WTC11 (cell line): ENCODE measurements around the gene EVC. TPM values are rescaled to one million over a fixed set of nuclear protein-coding genes. Genes with fewer than 3 reads are reported as not detected.
"Not testable (repeated sequence)": the region's sequence is repeated elsewhere in the genome, so short reads cannot be mapped to it uniquely, and the experiment has no call there.

Experiments used
- ATAC-seq: fragments of 200-7000 bp; cut with Tn5 transposase; 2 replicates; pipeline ENCODE4 v1.10.0; 2021; ENCODE audit warnings: mild to moderate bottlenecking, moderate library complexity
- CTCF ChIA-PET: fragments of 300-600 bp; sonication (Branson Sonifier 250); formaldehyde crosslinking; loops from one replicate; lab custom pipeline; 2021; ENCODE audit warnings: antibody characterized with exemption; lab: Charles Lee
- POLR2A ChIA-PET: fragments of 350-600 bp; sonication (Branson Sonifier 250); formaldehyde crosslinking; loops from one replicate; lab custom pipeline; 2021; ENCODE audit warnings: antibody characterized with exemption; lab: Charles Lee
- DNase-seq: peaks from one replicate; pipeline ENCODE4 v3.0.0; 2021; ENCODE audit warnings: low spot score
- H3K27ac Mint-ChIP-seq: 2 replicates; pipeline ENCODE4 v1.8.0; 2021; ENCODE audit warnings: mixed read lengths
- H3K27me3 Mint-ChIP-seq: 2 replicates; pipeline ENCODE4 v1.8.0; 2021; ENCODE audit warnings: low read depth, mild to moderate bottlenecking, moderate library complexity, mixed read lengths
- H3K36me3 Mint-ChIP-seq: 2 replicates; pipeline ENCODE4 v1.8.0; 2021; ENCODE audit warnings: mixed read lengths
- H3K4me1 Mint-ChIP-seq: 2 replicates; pipeline ENCODE4 v1.8.0; 2022; ENCODE audit warnings: mixed read lengths
- H3K4me3 Mint-ChIP-seq: 2 replicates; pipeline ENCODE4 v1.8.0; 2021; ENCODE audit warnings: mild to moderate bottlenecking, moderate library complexity, mixed read lengths
- H3K9me3 Mint-ChIP-seq: 2 replicates; pipeline ENCODE4 v1.8.0; 2021; ENCODE audit warnings: mixed read lengths
- ATF1 ChIP-seq: sonication (generic); formaldehyde crosslinking; IDR thresholded peaks from 2 replicates; pipeline ENCODE4 v1.8.1; 2023; ENCODE audit warnings: mild to moderate bottlenecking, moderate library complexity, missing genetic modification reagents
- ESRRA ChIP-seq: sonication (generic); formaldehyde crosslinking; IDR thresholded peaks from 2 replicates; pipeline ENCODE4 v1.8.1; 2022; ENCODE audit warnings: mild to moderate bottlenecking, missing genetic modification reagents, borderline replicate concordance
- FOXP1 ChIP-seq: sonication (generic); formaldehyde crosslinking; IDR thresholded peaks from 2 replicates; pipeline ENCODE4 v1.8.0; 2022; ENCODE audit warnings: missing genetic modification reagents, mild to moderate bottlenecking, moderate library complexity, borderline replicate concordance
- GRHL2 ChIP-seq: fragments of 250-450 bp; sonication (Bioruptor Pico); IDR thresholded peaks from 2 replicates; pipeline ENCODE4 v1.8.0; 2022; ENCODE audit warnings: mild to moderate bottlenecking, moderate library complexity; ENCODE audit not compliant: insufficient replicate concordance, severe bottlenecking
- IRF1 ChIP-seq: sonication (generic); formaldehyde crosslinking; IDR thresholded peaks from 2 replicates; pipeline ENCODE4 v1.8.0; 2023; ENCODE audit warnings: missing genetic modification reagents
- JAZF1 ChIP-seq: fragments of 250-450 bp; sonication (Bioruptor Pico); IDR thresholded peaks from 2 replicates; pipeline ENCODE4 v1.9.0; 2021; ENCODE audit warnings: moderate library complexity, mild to moderate bottlenecking, inconsistent platforms
- MAX ChIP-seq: sonication (generic); formaldehyde crosslinking; IDR thresholded peaks from 2 replicates; pipeline ENCODE4 v1.8.0; 2022; ENCODE audit warnings: mild to moderate bottlenecking, missing genetic modification reagents
- NFATC4 ChIP-seq: fragments of 250-450 bp; sonication (Bioruptor Pico); IDR thresholded peaks from 2 replicates; pipeline ENCODE4 v1.9.0; 2021; ENCODE audit warnings: mild to moderate bottlenecking
- NR3C1 ChIP-seq: sonication (generic); formaldehyde crosslinking; conservative IDR thresholded peaks from 2 replicates; pipeline ENCODE4 v1.8.1; 2023; ENCODE audit warnings: low read depth, mild to moderate bottlenecking, missing genetic modification reagents
- SMAD4 ChIP-seq: sonication (generic); formaldehyde crosslinking; IDR thresholded peaks from 2 replicates; pipeline ENCODE4 v1.8.0; 2022; ENCODE audit warnings: mild to moderate bottlenecking, missing genetic modification reagents
- SOX15 ChIP-seq: fragments of 250-450 bp; sonication (Bioruptor Pico); IDR thresholded peaks from 2 replicates; pipeline ENCODE4 v1.9.0; 2021; ENCODE audit warnings: mild to moderate bottlenecking
- TCF7 ChIP-seq: sonication (generic); formaldehyde crosslinking; IDR thresholded peaks from 2 replicates; pipeline ENCODE4 v1.8.0; 2022; ENCODE audit warnings: mild to moderate bottlenecking, low read depth, missing genetic modification reagents, moderate library complexity
- ZNF281 ChIP-seq: sonication (generic); formaldehyde crosslinking; IDR thresholded peaks from 2 replicates; pipeline ENCODE4 v1.8.0; 2023; ENCODE audit warnings: mild to moderate bottlenecking, missing genetic modification reagents
- ZNF317 ChIP-seq: sonication (generic); formaldehyde crosslinking; IDR thresholded peaks from 2 replicates; pipeline ENCODE4 v1.8.1; 2023; ENCODE audit warnings: low read depth, mild to moderate bottlenecking, moderate library complexity, missing genetic modification reagents, borderline replicate concordance
- total RNA-seq: library from RNA; stranded (reverse); gene quantifications from 3 replicates; pipeline ENCODE4 v1.2.3, GENCODE V29; 2021
- TF ChIP-seq, protein P1 (sequence below): sonication (generic); formaldehyde crosslinking; IDR thresholded peaks from 2 replicates; pipeline ENCODE4 v1.8.1; 2023; ENCODE audit warnings: mild to moderate bottlenecking, missing genetic modification reagents
- TF ChIP-seq, protein P2 (sequence below): fragments of 250-450 bp; sonication (Bioruptor Pico); conservative IDR thresholded peaks from 2 replicates; pipeline ENCODE4 v1.9.0; 2021; ENCODE audit warnings: mild to moderate bottlenecking
- TF ChIP-seq, protein P3 (sequence below): sonication (generic); formaldehyde crosslinking; conservative IDR thresholded peaks from 2 replicates; pipeline ENCODE4 v1.8.1; 2022; ENCODE audit warnings: mild to moderate bottlenecking, missing genetic modification reagents
- TF ChIP-seq, protein P4 (sequence below): sonication (generic); formaldehyde crosslinking; IDR thresholded peaks from 2 replicates; pipeline ENCODE4 v1.8.1; 2022; ENCODE audit warnings: mild to moderate bottlenecking, missing genetic modification reagents, moderate library complexity, borderline replicate concordance
- TF ChIP-seq, protein P5 (sequence below): sonication (generic); formaldehyde crosslinking; IDR thresholded peaks from 2 replicates; pipeline ENCODE4 v1.8.1; 2023; ENCODE audit warnings: mild to moderate bottlenecking, missing genetic modification reagents, moderate library complexity
- TF ChIP-seq, protein P6 (sequence below): fragments of 250-450 bp; sonication (Bioruptor Pico); IDR thresholded peaks from 2 replicates; pipeline ENCODE4 v1.9.0; 2021; ENCODE audit warnings: mild to moderate bottlenecking

The EVC gene
- total RNA-seq, 1 experiment from 2014 or later, result 12.5 TPM

DNA sequence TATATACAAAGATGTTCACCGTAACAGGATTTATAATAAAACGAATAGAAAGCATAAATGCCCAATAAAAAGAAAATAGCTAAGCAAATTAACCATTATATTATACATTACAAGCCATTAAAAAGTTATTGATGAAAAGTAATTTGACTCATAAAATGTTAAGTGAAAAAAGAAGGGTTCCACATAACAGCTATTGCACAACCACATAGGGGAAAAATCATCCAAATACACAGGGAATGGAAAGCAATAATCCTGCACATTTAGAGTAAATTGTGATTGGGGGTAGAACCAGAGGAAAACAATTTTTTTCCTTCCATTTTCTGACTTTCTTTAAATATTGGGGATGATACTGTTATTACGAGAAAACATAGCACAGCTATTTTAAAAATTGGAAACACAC lies 143.9 kb downstream of the EVC start:
- H3K4me1 Mint-ChIP-seq, result no peaks in the 10 kb centered on the region
- H3K27ac Mint-ChIP-seq, result no peak overlapping the region
- DNase-seq (no peak), ATAC-seq (no peak)
- POLR2A ChIA-PET, result no interaction called here
- no peaks in the 10 kb centered on the region for H3K27me3 Mint-ChIP-seq
- H3K9me3 Mint-ChIP-seq, result no peaks in the 10 kb centered on the region
- TF ChIP-seq ATF1 (no peak), GRHL2 (CRISPR knock-in tag) (no peak), SOX15 (CRISPR knock-in tag) (no peak), SMAD4 (CRISPR knock-in tag) (no peak), TCF7 (CRISPR knock-in tag) (no peak), NR3C1 (no peak), JAZF1 (CRISPR knock-in tag) (no peak), FOXP1 (CRISPR knock-in tag) (no peak), ZNF281 (CRISPR knock-in tag) (no peak), ZNF317 (CRISPR knock-in tag) (no peak), MAX (CRISPR knock-in tag) (no peak), ESRRA (CRISPR knock-in tag) (no peak), IRF1 (CRISPR knock-in tag) (no peak), NFATC4 (no peak)
- TF ChIP-seq, protein P1, sequence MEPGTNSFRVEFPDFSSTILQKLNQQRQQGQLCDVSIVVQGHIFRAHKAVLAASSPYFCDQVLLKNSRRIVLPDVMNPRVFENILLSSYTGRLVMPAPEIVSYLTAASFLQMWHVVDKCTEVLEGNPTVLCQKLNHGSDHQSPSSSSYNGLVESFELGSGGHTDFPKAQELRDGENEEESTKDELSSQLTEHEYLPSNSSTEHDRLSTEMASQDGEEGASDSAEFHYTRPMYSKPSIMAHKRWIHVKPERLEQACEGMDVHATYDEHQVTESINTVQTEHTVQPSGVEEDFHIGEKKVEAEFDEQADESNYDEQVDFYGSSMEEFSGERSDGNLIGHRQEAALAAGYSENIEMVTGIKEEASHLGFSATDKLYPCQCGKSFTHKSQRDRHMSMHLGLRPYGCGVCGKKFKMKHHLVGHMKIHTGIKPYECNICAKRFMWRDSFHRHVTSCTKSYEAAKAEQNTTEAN (CRISPR knock-in tag), result no peak
- TF ChIP-seq, protein P2, sequence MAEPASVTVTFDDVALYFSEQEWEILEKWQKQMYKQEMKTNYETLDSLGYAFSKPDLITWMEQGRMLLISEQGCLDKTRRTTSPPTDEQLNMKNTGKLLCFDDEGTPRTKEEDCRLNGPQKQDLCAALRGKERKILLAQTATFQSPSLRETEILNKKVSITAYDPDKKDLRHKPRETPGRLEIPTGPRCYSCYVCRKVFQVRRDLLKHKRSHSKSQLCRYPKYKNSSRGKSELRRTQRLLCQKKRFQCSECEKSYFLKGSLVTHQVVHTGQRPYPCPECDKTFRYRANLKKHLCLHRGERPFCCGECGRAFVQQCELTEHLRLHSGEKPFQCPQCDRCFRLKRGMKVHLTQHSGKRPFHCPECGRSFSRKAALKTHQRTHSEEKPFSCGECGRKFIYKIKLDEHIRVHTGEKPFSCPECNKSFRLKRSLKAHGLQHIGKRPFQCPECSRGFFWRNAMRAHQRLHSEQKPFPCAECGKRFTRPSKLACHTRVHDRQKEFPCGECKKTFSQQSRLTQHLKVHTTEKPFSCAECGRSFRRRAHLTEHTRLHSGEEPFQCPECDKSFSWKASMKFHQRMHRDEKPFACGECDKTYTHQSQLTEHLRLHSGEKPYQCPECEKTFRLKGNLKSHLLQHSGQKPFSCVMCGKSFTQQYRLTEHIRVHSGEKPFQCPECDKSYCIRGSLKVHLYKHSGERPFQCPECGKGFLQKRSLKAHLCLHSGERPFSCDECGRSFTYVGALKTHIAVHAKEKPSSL (CRISPR knock-in tag), result no peak
- TF ChIP-seq, protein P3, sequence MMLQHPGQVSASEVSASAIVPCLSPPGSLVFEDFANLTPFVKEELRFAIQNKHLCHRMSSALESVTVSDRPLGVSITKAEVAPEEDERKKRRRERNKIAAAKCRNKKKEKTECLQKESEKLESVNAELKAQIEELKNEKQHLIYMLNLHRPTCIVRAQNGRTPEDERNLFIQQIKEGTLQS (CRISPR knock-in tag), result no peak
- TF ChIP-seq, protein P4, sequence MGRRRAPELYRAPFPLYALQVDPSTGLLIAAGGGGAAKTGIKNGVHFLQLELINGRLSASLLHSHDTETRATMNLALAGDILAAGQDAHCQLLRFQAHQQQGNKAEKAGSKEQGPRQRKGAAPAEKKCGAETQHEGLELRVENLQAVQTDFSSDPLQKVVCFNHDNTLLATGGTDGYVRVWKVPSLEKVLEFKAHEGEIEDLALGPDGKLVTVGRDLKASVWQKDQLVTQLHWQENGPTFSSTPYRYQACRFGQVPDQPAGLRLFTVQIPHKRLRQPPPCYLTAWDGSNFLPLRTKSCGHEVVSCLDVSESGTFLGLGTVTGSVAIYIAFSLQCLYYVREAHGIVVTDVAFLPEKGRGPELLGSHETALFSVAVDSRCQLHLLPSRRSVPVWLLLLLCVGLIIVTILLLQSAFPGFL (CRISPR knock-in tag), result no peak
- TF ChIP-seq, protein P5, sequence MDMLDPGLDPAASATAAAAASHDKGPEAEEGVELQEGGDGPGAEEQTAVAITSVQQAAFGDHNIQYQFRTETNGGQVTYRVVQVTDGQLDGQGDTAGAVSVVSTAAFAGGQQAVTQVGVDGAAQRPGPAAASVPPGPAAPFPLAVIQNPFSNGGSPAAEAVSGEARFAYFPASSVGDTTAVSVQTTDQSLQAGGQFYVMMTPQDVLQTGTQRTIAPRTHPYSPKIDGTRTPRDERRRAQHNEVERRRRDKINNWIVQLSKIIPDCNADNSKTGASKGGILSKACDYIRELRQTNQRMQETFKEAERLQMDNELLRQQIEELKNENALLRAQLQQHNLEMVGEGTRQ (CRISPR knock-in tag), result no peak
- TF ChIP-seq, protein P6, sequence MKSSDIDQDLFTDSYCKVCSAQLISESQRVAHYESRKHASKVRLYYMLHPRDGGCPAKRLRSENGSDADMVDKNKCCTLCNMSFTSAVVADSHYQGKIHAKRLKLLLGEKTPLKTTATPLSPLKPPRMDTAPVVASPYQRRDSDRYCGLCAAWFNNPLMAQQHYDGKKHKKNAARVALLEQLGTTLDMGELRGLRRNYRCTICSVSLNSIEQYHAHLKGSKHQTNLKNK, result no peak
- no peak overlapping the region for H3K4me3 Mint-ChIP-seq
- peaks cover 28% of the 10 kb centered on the region for H3K36me3 Mint-ChIP-seq
- CTCF ChIA-PET, result interaction anchor here (2.0 kb wide), 1 partner anchor 34 kb away, joined by 4 read pairs; no protein-coding TSS in a partner anchor

DNA sequence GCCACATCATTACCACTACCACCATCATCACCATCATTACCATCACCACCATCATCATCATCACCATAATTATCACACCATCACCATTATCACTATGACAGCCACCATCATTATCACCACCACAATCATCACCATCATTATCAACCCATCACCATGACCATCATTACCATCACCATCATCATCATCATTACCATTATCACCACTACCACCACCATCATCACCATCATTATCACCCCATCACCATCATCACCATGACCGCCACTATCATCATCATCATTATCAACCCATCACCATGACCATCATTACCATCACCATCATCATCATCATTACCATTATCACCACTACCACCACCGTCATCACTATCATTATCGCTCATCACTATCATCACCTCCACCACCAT lies 145.4 kb downstream of the EVC start:
- ATAC-seq, H3K27me3 Mint-ChIP-seq, H3K4me3 Mint-ChIP-seq, H3K9me3 Mint-ChIP-seq, CTCF ChIA-PET, H3K4me1 Mint-ChIP-seq, H3K27ac Mint-ChIP-seq, POLR2A ChIA-PET, DNase-seq: not testable (repeated sequence)
- peaks cover 19% of the 10 kb centered on the region for H3K36me3 Mint-ChIP-seq
